22Rv1 (cell line): ENCODE measurements around the gene DAB2.

Experiments
- CTCF ChIP-seq: fragments of 450-650 bp; IDR thresholded peaks from 2 replicates; pipeline ENCODE4 v1.5.1; 2017; ENCODE audit warnings: mild to moderate bottlenecking
- ZFX ChIP-seq: fragments of 450-650 bp; IDR thresholded peaks from 2 replicates; pipeline ENCODE4 v1.6.1; 2017; ENCODE audit warnings: antibody characterized with exemption, borderline replicate concordance

- TF ChIP-seq CTCF (no peak), ZFX (no peak)
Observed at GRCh38 chr5:39469176-39469575, 44.4 kb upstream of the DAB2 start.
